HG03039 (cell line): ENCODE measurements around the gene NPHS1.
"Not testable (repeated sequence)": the region's sequence is repeated elsewhere in the genome, so short reads cannot be mapped to it uniquely, and the experiment has no call there.

Source experiments
- ATAC-seq: cut with Tn5 transposase; IDR thresholded peaks from one replicate; pipeline ENCODE4 v1.9.1; 2021; ENCODE audit warnings: mild to moderate bottlenecking, moderate library complexity; ENCODE audit not compliant: unreplicated experiment

The NPHS1 gene

GRCh38 chr19:35816262-35816661 is 36.0 kb downstream of the NPHS1 start:
- no peak for ATAC-seq

DNA sequence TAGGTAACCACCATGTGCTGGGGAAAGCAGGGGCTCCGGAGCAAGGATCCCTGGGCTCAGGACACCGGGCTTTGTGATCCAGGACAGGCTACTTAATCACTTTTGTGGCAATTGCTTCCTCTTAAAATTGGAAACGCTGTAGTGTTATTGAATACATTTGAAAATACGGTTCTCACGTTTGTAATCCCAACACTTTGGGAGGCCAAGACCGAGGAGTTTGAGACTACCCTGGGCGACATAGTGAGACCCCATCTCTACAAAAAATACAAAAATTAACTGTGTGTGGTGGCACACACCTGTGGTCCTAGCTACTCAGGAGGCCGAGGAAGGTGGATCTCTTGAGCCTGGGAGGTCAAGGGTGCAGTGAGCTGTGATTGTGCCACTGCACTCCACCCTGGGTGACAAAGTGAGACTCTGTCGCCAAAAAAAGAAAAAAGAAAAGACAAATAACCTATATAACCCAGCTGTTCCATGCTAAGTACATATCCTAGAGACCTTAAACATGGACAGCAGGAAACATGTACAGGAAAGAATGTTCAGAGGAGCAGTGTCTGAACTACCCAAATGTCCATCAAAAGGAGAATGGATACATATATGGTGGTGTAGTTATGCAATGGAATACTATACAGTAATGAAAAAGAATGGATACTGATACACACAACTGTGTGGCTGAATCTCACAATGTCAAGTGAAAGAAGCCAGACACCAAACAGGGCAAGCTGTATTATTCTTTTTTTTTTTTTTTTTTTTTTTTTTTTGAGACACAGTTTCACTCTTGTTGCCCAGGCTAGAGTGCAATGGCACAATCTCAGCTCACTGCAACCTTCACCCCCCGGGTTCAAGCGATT is 39.0 kb downstream of the NPHS1 start:
- no peak for ATAC-seq

- ATAC-seq: no peak
These were observed 39.9 kb downstream of the NPHS1 start, which contains the start of gene PRODH2 for GRCh38 chr19:35812220-35813042. Gene PRODH2 (minus strand): TSS chr19:35812845. CDS start chr19:35812805, 40 bp downstream.

- ATAC-seq: no peak
These were observed 40.7 kb downstream of the NPHS1 start for GRCh38 chr19:35811317-35812219.

DNA sequence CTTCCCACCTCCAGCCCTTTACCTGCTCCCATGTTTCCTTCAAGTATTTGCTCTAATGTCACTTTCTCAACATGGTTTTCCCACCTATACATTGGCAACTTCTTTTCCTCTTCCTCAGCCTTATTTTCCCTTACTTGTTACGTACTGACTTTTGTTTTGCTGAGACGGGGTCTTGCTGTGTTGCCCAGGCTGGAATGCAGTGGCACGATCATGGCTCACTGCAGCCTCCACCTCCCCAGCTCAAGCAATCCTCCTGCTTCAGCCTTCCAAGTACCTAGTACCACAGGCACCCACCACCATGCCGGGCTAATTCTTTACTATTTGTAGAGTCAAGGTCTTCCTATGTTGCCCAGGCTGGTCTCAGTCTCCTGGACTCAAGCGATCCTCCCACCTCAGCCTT is 44.7 kb downstream of the NPHS1 start:
- ATAC-seq: no peak

DNA sequence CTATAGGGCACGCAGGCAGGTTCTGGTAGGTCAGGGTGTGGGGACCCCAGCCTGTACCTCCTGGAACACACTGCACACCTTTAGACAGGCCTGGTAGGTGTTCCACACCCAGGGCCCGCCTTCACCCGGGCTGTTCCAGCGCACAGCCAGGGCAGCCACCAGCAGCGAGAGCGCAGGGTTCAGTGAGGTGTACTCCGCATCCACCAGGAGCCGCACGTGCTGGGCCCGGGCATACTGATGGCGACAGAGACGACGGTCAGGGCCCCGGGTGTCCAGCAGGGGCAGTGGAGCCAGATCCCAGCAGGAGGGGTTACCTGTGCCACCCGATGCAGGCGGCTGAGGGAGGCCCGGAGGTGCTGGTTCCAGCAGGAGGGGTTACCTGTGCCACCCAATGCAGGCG is 45.7 kb downstream of the NPHS1 start:
- ATAC-seq: no peak

DNA sequence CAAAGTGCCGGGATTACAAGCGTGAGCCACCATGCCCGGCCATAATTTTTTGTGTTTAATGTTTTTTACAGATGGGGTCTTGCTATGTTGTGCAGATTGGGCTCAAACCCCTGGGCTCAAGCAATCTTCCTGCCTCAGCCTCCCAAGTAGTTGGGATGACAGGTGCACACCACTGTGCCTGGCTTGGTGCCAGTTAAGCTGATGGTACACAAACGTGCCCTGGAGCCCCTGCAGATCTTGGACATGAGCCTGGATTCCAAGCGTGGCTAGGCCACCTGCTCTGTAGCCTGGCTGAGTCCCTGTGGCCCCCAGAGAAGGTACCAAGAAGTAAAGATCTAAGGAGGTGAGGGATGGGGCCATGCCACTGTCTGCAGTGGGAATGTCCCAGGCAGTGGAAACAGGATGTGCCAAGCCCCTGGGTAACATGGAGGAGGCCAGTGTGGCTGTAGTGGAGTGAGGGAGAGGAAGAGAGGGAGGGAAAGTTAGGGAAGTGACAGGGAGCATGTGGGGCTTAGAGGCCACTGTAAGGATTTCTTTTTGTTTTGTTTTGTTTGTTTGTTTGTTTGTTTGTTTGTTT is 46.7 kb downstream of the NPHS1 start:
- ATAC-seq: no peak

DNA sequence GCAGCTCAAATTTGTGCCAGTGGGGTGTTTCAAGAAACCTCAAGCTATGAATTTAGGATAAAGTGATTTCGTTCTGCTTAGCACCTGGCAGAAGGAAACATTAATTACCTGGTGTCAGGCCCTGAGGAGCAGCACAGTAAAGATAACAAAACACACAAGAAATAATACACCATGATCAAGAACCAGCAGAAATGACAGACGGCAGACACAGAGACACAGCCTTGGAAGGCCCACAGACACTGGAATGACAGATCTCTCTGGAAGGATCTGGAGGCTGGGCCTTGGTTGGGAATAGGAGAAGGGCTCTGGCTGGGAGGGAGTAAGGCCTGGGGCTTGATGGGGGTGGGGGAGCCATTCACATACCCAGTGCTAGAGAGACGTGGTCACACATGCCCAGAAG is 50.5 kb downstream of the NPHS1 start:
- no peak for ATAC-seq

DNA sequence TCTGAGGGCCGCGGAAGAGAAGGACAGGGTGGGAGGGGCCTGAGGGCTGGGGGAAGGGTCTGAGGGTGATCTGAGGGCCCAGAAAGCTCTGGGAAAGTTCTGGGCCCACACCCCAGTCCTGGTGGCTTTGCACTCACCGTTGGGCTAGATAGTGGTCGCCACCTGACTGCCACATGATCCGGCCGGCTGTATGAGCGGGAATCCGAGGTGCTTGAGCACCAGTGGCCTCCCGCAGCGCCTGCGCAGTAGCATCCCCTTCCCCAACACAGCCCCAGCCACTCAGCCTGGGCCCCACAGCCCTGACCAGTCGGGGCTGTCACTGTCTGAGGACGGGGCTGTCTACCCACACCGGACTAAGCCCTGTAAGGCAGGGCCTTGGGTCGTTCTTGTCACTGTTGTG is 54.6 kb downstream of the NPHS1 start:
- no peak for ATAC-seq

DNA sequence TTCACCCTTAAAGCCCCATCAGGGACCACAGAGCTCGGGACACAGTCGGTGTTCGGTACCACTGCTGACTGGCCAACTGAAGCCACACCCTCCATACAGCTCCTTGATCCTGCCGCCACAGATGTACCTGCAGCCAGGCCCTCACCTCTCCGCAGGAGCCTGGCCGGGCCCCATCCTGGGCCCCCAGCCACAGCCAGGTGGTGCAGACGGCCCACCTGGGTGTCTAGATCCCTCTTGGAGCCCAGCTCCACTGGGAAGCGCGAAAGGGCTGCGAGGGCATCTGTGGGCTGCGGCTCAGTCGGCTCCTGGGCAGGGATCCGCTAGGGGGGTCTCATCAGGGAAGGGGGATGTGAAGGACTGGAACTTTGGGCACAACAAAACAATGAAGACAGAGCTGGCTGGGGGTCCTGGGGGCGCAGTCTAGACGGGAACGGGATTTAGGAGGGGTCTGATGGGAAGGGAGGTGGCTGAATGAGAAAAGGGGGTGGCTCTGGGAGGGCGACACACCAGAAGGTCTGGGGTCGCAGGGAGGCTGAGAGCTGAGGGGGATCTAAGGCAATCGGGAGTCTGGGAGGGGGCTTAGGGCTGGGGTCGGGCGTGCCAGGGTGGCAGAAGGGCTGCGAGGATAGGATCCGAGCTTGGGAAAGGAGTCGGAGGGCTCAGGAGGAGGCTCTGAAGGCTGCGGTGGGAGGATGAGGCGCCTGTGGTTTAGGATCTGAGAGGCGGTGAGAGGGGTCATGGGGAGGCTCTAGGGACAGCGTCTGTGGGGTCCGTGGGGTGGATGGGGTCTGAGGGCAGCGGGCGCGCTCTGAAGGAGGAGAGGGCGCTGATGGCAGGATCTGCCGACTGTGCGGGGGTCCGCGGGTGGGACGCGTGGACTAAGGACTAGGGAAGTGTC is 55.4 kb downstream of the NPHS1 start:
- no peak for ATAC-seq

DNA sequence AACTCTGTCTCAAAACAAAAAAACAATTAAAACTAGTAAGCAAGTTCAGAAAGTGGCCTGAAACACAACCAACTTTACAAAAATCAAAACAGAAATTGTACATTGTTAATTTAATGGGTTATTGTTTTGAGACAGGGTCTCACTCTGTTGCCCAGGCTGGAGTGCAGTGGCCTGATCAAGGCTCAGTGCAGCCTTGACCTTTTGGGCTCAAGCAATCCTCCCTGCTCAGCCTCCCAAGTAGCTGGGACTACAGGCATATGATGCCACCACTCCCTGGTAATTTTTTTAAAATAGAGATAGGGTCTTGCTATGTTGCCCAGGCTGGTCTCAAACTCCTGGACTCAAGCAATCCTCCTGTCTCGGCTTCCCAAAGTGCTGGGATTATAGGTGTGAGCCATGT is 56.7 kb downstream of the NPHS1 start:
- not testable (repeated sequence) for ATAC-seq

GRCh38 chr19:35793381-35794165 is 58.7 kb downstream of the NPHS1 start:
- no peak for ATAC-seq

DNA sequence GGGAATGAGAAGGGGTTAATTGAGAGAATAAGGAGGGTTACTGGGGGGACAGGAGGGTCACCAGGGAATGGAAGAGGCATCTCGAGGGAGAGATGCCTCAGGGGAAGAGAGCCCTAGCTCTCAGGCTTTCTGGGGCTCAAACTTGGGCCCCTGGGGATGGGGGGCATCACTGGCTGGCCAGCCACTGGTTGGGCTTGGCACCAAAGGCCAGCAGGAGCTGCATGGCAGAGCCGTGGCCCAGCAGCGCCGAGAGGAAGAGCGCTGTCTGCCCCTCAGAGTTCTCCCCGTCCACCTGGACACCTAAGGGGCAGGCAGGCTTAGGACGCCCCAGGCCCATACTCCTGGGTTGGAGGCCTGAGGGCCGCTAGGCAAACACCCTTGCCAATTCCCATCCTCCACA is 59.4 kb downstream of the NPHS1 start:
- ATAC-seq: no peak

GRCh38 chr19:35792312-35792711 is 60.0 kb downstream of the NPHS1 start:
- no peak for ATAC-seq

DNA sequence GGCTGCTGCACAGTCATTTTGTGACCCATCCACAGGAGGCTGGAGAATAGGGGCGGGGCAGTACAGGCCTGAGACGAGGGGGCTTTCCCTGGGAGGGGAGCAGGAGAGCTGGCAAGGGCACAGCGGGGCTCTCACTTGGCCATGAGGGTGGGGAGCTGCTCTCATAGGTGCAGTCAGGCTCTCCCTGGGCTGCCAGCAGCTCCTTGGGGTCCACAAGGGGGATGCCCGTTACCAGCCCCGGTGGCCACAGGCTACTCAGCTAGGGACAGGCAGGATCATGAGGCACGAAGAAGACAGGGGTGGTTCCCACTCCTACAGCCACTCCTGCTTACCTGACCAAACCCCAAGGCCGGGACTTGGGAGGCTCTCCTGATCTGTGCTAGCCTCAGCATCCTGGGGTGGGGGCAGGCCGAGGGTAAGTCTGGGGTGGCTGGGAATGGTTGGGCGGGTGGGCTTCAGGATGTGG is 60.5 kb downstream of the NPHS1 start:
- ATAC-seq: no peak

DNA sequence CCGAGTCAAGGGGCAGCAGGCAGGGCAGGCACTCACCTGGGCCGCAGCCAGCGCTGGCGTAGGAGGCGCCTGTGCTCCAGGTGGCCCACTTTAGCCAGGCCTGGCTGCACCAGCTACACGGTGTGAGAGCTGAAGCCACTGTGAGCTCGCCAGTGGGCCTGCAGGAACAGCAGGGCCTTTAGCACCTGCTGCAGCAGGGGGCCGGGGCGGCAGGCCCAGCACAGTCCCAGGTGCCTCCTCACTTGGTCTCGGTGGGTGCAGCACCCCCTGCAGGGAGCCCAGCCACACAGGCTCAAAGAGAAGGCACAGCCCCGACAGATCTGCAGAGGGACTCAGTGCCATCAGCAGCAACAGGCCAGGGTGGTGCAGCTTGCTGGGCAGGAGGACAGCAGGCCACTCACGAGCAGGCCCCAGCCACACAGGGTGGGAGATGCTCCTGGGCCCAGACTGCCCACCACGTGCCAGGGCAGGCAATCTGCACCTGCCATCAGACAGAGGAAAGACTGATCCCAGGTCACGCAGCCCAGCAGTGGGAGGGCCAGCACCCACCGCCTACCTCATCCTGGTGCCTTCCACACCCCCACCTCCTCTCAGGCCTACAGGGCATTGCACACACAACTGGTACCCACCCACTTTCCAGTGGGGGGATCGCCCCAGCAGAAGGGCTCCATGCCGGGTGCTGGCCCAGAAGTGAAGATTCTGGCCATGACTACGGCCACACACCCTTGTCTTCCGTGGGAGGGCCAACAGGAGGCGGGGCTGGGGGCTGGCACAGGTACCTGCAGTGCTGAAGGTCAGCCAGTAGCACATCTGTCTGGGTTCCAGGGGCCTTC is 61.1 kb downstream of the NPHS1 start:
- ATAC-seq: no peak

DNA sequence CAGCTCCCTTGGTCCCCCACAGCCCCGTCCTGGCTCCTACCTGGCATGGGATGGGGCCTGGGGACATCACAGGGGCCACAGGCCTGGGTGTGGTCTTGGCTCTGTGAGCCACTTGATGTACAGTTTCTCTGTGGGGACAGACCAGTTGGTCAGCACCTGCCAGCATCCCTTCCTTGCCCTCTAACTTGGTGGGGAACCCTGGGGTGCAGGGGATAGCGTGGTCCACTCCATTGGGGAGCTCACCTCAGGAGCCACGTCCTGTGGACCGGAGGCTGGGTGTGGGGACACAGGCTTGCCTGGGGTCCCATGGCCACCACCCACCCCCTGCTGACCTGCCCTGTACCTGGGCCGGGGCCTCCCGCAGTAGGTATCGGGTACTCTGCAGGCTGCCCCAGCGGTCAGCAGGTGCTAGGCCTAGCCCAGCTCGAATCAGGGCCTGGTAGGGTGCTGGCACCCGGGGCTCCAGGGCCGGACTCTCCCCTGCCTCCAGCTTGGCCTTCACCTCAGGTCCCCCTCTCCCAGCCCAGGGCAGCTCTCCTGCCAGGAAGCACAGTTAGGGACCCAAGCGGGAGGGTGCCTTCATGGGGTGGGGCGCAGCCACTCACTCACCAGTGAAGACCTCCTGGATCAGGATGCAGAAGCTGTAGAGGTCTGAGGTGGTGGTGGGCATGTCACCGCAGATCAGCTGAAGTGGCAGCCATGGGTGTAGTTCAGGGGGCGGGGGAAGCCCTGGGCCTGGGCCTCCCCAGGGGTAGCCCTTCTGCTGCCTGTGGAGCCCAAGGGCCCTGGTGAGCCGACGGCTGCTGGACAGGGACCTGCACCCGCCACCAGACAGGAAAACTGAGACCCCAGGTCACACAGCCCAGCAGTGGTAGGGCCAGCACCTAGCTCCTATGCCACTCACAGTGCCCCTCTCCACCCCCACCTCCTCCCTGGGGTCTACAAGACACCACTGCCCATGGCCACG is 62.0 kb downstream of the NPHS1 start:
- no peak for ATAC-seq
